HPDE6-E6E7 (cell line): ENCODE measurements around the gene RABL6.
"Not testable (repeated sequence)": the region's sequence is repeated elsewhere in the genome, so short reads cannot be mapped to it uniquely, and the experiment has no call there.

Experiments
- DNase-seq: peaks from one replicate; pipeline ENCODE4 v3.0.0; 2011; ENCODE audit warnings: missing footprints; ENCODE audit errors: extremely low spot score

The RABL6 gene

GRCh38 chr9:136882109-136882946, 74.6 kb downstream of the RABL6 start:
- DNase-seq = peak; percentile 94

GRCh38 chr9:136882947-136883283, 75.2 kb downstream of the RABL6 start:
- not testable (repeated sequence) for DNase-seq

- not testable (repeated sequence) for DNase-seq
Observed at GRCh38 chr9:136883670-136884069, 75.9 kb downstream of the RABL6 start.

- DNase-seq = peak; percentile 100
Observed at GRCh38 chr9:136885950-136886578, 78.3 kb downstream of the RABL6 start, which contains the start of gene TRAF2. TRAF2 (plus strand) TSS chr9:136886516; CDS start chr9:136898741, 12,225 bp downstream.

- DNase-seq = no peak
Observed at GRCh38 chr9:136886610-136887597, 79.2 kb downstream of the RABL6 start.

GRCh38 chr9:136888454-136888853, 80.7 kb downstream of the RABL6 start:
- DNase-seq = no peak

- DNase-seq = no peak
Observed at GRCh38 chr9:136889858-136890257, 82.1 kb downstream of the RABL6 start.

GRCh38 chr9:136890661-136891060, 82.9 kb downstream of the RABL6 start:
- DNase-seq = no peak
